B cell (primary cell): ENCODE data around the gene TMEM131. TPM values are rescaled to one million over a fixed set of nuclear protein-coding genes. Genes with fewer than 3 reads are reported as not detected.

Experiments
- ATAC-seq: fragments of 200-7000 bp; cut with Tn5 transposase; one replicate; pipeline ENCODE4 v1.10.0; 2021; ENCODE audit warnings: low read depth, mild to moderate bottlenecking, moderate number of reproducible peaks, moderate library complexity
- CTCF ChIA-PET: fragments of 350-600 bp; sonication (Branson Sonifier 250); formaldehyde crosslinking; loops from one replicate; lab custom pipeline; 2021; ENCODE audit warnings: antibody characterized with exemption, inconsistent platforms; lab: Charles Lee
- POLR2A ChIA-PET: fragments of 350-600 bp; sonication (Branson Sonifier 250); formaldehyde crosslinking; loops from one replicate; lab custom pipeline; 2021; ENCODE audit warnings: antibody characterized with exemption; lab: Charles Lee
- DNase-seq: peaks from one replicate; pipeline ENCODE4 v3.0.0; 2013
- H2AFZ ChIP-seq: 2 replicates; pipeline ENCODE4 v1.6.1; 2012; ENCODE audit warnings: mild to moderate bottlenecking, low read depth, low read length; ENCODE audit not compliant: insufficient read depth, poor library complexity, severe bottlenecking
- H3K27ac ChIP-seq, 2 donors: 1 replicate in 1 of 2; 2 replicates in 1 of 2; pipeline ENCODE4 v1.5.1; 2012 to 2013; ENCODE audit warnings: low read length in 2 of 2, mild to moderate bottlenecking in 2 of 2, moderate library complexity in 1 of 2
- H3K27me3 ChIP-seq, 4 experiments: fragments of 200-600 bp in 1 of 4; sonication (generic) in 1 of 4; replicated peaks in 1 of 4; 1 replicate in 2 of 4; 2 replicates in 2 of 4; pipeline versions ENCODE4 v1.6.1 to v1.7.0; 2013 to 2016; ENCODE audit warnings: low read length in 3 of 4, mild to moderate bottlenecking in 2 of 4, mixed read lengths in 1 of 4, moderate library complexity in 1 of 4; ENCODE audit not compliant: insufficient read depth in 4 of 4, control insufficient read depth in 3 of 4; ENCODE audit errors: control extremely low read depth in 1 of 4
- H3K36me3 ChIP-seq, 2 experiments: replicated peaks in 1 of 2; 1 replicate in 1 of 2; 2 replicates in 1 of 2; pipeline versions ENCODE4 v1.6.1 to v1.7.1; 2013; ENCODE audit warnings: low read length in 1 of 2; ENCODE audit not compliant: insufficient read depth in 2 of 2, control insufficient read depth in 1 of 2; ENCODE audit errors: control extremely low read depth in 1 of 2, extremely low read depth in 1 of 2
- H3K4me1 ChIP-seq, 2 donors: fragments of 200-600 bp in 1 of 2; sonication (generic) in 1 of 2; 1 replicate in 1 of 2; 2 replicates in 1 of 2; pipeline versions ENCODE4 v1.5.1 to v1.6.1; 2013 to 2017; ENCODE audit warnings: low read length in 2 of 2; ENCODE audit not compliant: control insufficient read depth in 2 of 2, insufficient read depth in 2 of 2
- H3K4me2 ChIP-seq: replicated peaks from 2 replicates; pipeline ENCODE3; 2012; ENCODE audit warnings: mild to moderate bottlenecking, low read depth, low read length; ENCODE audit not compliant: poor library complexity, severe bottlenecking
- H3K4me3 ChIP-seq, 5 experiments: fragments of 200-600 bp in 1 of 5; sonication (generic) in 1 of 5; 1 replicate in 3 of 5; 2 replicates in 2 of 5; pipeline versions ENCODE4 v1.5.1 to v1.7.0; 2011 to 2016; ENCODE audit warnings: low read length in 4 of 5, mild to moderate bottlenecking in 4 of 5, low read depth in 2 of 5, control low read depth in 1 of 5, moderate library complexity in 1 of 5; ENCODE audit not compliant: insufficient read depth in 1 of 5; ENCODE audit errors: control extremely low read depth in 1 of 5, extremely low read depth in 1 of 5
- H3K79me2 ChIP-seq: fragments of 200-600 bp; sonication (generic); one replicate; pipeline ENCODE4 v1.6.0; 2016; ENCODE audit warnings: low read length; ENCODE audit not compliant: control insufficient read depth, insufficient read depth
- H3K9ac ChIP-seq: fragments of 200-600 bp; sonication (generic); 2 replicates; pipeline ENCODE4 v1.6.1; 2017; ENCODE audit warnings: mild to moderate bottlenecking, low read length, moderate library complexity
- H3K9me3 ChIP-seq, 3 donors: one replicate each; pipeline versions ENCODE4 v1.6.1 to v1.7.1; 2013; ENCODE audit warnings: low read length in 2 of 3; ENCODE audit not compliant: control insufficient read depth in 2 of 3, insufficient read depth in 1 of 3; ENCODE audit errors: control extremely low read depth in 1 of 3
- H4K20me1 ChIP-seq: 2 replicates; pipeline ENCODE4 v1.6.0; 2012; ENCODE audit warnings: mild to moderate bottlenecking, low read length; ENCODE audit not compliant: insufficient read depth, control insufficient read depth, poor library complexity, severe bottlenecking
- H3K27ac Mint-ChIP-seq: one replicate; pipeline ENCODE4 v1.8.0; 2021; ENCODE audit warnings: mixed read lengths
- H3K27me3 Mint-ChIP-seq: one replicate; pipeline ENCODE4 v1.8.0; 2021; ENCODE audit warnings: mixed read lengths
- H3K4me1 Mint-ChIP-seq: one replicate; pipeline ENCODE4 v1.8.0; 2021; ENCODE audit warnings: mixed read lengths
- H3K4me3 Mint-ChIP-seq: one replicate; pipeline ENCODE4 v1.8.0; 2021; ENCODE audit warnings: mixed read lengths
- H3K9me3 Mint-ChIP-seq: one replicate; pipeline ENCODE4 v1.8.0; 2022; ENCODE audit warnings: mixed read lengths; ENCODE audit not compliant: insufficient read depth
- CTCF ChIP-seq: fragments of 200-600 bp; IDR thresholded peaks from one replicate; pipeline ENCODE4 v1.8.0; 2022; ENCODE audit warnings: antibody characterized with exemption, mild to moderate bottlenecking
- EZH2 ChIP-seq: IDR thresholded peaks from 2 replicates; pipeline ENCODE4 v1.6.1; 2012; ENCODE audit warnings: borderline replicate concordance, low read depth, mild to moderate bottlenecking, moderate library complexity, low read length; ENCODE audit not compliant: insufficient read depth, poor library complexity, severe bottlenecking
- WGBS: methylation state at CpG from one replicate; pipeline ENCODE4 v1.1.5; 2013; ENCODE audit warnings: missing lambda C conversion rate; ENCODE audit not compliant: insufficient coverage; 5-methylcytosine and 5-hydroxymethylcytosine counted together
- intact Hi-C: fragments of 100-400 bp; cut with micrococcal nuclease; formaldehyde crosslinking; loops from one replicate; pipeline ENCODE4 v1.10.0; 2022
- polyA plus RNA-seq: library from polyadenylated mRNA; depleted of rRNA; stranded (reverse); fragments of >200 nt; gene quantifications from 2 replicates; pipeline ENCODE4 v1.2.3, GENCODE V29; 2012
- total RNA-seq, 2 donors: library from RNA; stranded (reverse); fragments of 120-200 nt in 1 of 2; gene quantifications; 1 replicate in 1 of 2; 2 replicates in 1 of 2; pipeline versions ENCODE4 v1.2.3 to v1.2.4, GENCODE V29; 2013 to 2022

TMEM131 gene
- total and polyA plus RNA-seq, 2 donors (not counting 1 experiment from before 2014, with no cell fraction given): 24.3 to 101 TPM

- no peak overlapping the region for H3K9ac ChIP-seq
- Mint-ChIP-seq H3K4me1 (peaks cover 35% of the 10 kb centered on the region), H3K27me3 (no peaks in the 10 kb centered on the region), H3K4me3 (no peak overlapping the region), H3K9me3 (no peaks in the 10 kb centered on the region), H3K27ac (no peak overlapping the region)
- no peak overlapping the region for H2AFZ ChIP-seq
- peaks cover 13 to 35% of the 10 kb centered on the region in 2 experiments for H3K36me3 ChIP-seq
- intact Hi-C loops: no loop called here
- TF ChIP-seq CTCF: no peak
- TF ChIP-seq EZH2: no peak
- H3K27ac ChIP-seq: no peak overlapping the region
- no peaks in the 10 kb centered on the region for H3K27me3 ChIP-seq
- H4K20me1 ChIP-seq: peaks cover 24% of the 10 kb centered on the region
- H3K4me3 ChIP-seq: no peak overlapping the region
- ATAC-seq: no peak
- H3K79me2 ChIP-seq: peaks cover 48% of the 10 kb centered on the region
- DNase-seq: no peak
- POLR2A ChIA-PET: no interaction called here
- no peaks in the 10 kb centered on the region for H3K9me3 ChIP-seq
- peaks cover 3 to 9% of the 10 kb centered on the region in 2 donors for H3K4me1 ChIP-seq
- no peak overlapping the region for H3K4me2 ChIP-seq
- WGBS: no CpG with 5 or more reads among the region's 2 CpGs
- CTCF ChIA-PET: no interaction called here
Measured at GRCh38 chr2:97844311-97844859, 151.4 kb downstream of the TMEM131 start.

GRCh38 chr2:97840198-97840597 lies 155.6 kb downstream of the TMEM131 start:
- ChIA-PET POLR2A (no interaction called here), CTCF (interaction anchor here (2.0 kb wide), 1 partner anchor 34 kb away, joined by 7 read pairs; no protein-coding TSS in a partner anchor)
- Histone ChIP-seq H3K9ac (no peak overlapping the region), H3K27ac (no peak overlapping the region), H3K4me1 (no peaks in the 10 kb centered on the region), H2AFZ (no peak overlapping the region), H3K4me2 (no peak overlapping the region), H3K79me2 (peaks cover 30% of the 10 kb centered on the region), H3K4me3 (no peak overlapping the region), H3K27me3 (no peaks in the 10 kb centered on the region), H4K20me1 (peaks cover 18% of the 10 kb centered on the region), H3K36me3 (peaks cover 23 to 51% of the 10 kb centered on the region in 2 experiments), H3K9me3 (no peaks in the 10 kb centered on the region)
- TF ChIP-seq CTCF: no peak
- no peak for TF ChIP-seq EZH2
- intact Hi-C loops: no loop called here
- no peaks in the 10 kb centered on the region for H3K9me3 Mint-ChIP-seq
- H3K27ac Mint-ChIP-seq: no peak overlapping the region
- ATAC-seq: no peak
- no peaks in the 10 kb centered on the region for H3K27me3 Mint-ChIP-seq
- peaks cover 10% of the 10 kb centered on the region for H3K4me1 Mint-ChIP-seq
- no peak for DNase-seq
- H3K4me3 Mint-ChIP-seq: no peak overlapping the region
- WGBS: 94% methylated on average over 5 of the region's 6 CpGs
